HTR-8/SVneo (cell line): ENCODE results near the gene PNMT.
A peak's percentile ranks its signal among the peaks of the same experiment; 100 is the strongest.

ENCODE experiments used
- DNase-seq: peaks from one replicate; pipeline ENCODE4 v3.0.0; 2011; ENCODE audit warnings: low spot score, mixed read lengths; ENCODE audit not compliant: insufficient read length
- FAIRE-seq: peaks from 2 replicates; lab custom pipeline; 2011; peaks lifted over from hg19 to GRCh38; lab: Jason Lieb, UNC

Gene PNMT

GRCh38 chr17:39667945-39668924 lies at the start of gene PNMT:
Gene PNMT, plus strand, starts transcription at chr17:39668453. Its CDS starts 23 bp downstream, at chr17:39668476.
- FAIRE-seq (peak; percentile 68), DNase-seq (no peak)

DNA sequence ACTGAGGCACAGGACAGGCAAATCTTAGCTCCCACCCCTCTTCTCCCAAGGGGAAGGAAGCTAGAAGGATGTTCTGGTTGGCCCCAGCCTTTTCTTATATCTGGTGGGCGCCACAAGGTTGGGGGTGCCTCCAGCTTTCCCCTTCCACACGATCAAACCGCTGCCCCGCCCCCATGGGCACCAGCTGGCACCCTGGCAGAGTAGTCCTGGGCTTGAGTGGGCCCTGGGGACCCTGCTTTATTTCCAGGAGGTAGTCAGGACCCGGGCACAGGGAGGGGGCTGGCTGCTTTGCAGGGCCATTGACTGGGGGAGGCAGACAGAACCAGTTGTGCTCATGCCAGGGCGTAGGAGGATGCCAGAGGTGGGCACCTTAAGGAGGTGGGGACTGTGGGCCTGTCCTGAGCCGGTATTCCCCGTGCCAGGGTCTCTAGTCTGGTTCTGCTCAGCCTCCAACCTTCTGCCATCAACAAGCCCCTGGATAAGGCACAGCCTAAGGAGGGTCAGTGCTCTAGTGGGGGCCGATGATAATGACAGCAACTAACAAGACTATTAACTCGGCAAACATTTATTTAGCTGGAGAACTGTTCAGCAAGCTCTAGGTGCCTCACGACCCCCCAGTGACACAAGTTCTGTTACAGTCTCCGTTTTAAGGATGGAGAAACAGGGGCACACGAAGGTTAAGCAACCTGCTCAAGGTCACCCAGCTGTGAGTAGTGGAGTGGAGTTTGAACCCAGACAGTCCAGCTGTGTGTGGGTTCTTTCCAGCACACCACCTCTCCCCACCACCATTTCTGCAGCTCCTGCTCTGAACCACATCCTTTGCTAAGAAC lies 49.1 kb upstream of the PNMT start:
- no peak for FAIRE-seq
- DNase-seq = no peak

DNA sequence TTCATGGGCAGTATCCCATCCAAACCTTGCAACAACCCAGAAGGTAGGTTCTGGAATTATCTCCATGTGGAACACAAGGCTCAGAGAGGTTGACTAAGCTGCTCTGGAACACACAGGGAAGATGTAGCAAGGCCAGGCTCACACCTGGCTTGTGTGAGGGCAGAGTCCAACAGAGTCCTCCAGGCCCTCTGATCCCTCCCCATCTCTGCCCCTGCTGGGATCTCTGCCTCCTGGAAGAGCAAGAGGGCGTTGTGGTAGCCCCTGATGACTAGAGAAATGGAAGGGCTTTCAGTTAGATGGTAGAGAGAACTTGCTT lies 48.5 kb upstream of the PNMT start:
- FAIRE-seq (no peak), DNase-seq (no peak)

- peak; percentile 97 for FAIRE-seq
- peak; percentile 91 for DNase-seq
Measured at GRCh38 chr17:39621523-39622379, 46.5 kb upstream of the PNMT start.

DNA sequence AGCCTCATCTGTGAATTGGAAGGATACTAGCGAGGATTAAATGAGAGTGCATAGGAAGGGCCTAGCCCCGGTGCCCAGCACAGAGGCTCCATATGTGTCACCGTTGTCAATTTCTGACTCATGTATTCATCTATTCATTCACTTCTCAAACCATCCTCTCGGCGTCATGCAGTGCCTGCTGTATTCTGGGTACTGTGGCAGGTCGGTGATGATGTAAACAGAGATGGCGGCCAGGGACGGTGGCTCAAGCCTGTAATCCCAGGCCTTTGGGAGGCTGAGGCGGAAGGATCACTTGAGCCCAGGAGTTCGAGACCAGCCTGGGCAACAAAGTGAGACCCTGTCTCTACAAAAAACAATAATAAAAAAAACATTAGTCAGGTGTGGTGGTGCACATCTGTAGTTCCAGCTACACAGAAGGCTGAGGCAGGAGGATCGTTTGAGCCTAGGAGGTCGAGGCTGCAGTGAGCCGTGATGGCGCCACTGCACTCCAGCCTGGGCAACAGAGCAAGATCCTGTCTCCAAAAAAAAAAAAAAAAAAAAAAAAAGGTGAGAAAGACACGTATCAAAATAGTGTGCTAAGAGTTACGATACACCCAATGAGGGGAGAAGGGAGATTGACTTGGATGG lies 45.8 kb upstream of the PNMT start:
- no peak for DNase-seq
- FAIRE-seq = no peak

- FAIRE-seq (peak; percentile 80), DNase-seq (peak; percentile 88)
Measured at GRCh38 chr17:39623356-39623950, 44.8 kb upstream of the PNMT start.

DNA sequence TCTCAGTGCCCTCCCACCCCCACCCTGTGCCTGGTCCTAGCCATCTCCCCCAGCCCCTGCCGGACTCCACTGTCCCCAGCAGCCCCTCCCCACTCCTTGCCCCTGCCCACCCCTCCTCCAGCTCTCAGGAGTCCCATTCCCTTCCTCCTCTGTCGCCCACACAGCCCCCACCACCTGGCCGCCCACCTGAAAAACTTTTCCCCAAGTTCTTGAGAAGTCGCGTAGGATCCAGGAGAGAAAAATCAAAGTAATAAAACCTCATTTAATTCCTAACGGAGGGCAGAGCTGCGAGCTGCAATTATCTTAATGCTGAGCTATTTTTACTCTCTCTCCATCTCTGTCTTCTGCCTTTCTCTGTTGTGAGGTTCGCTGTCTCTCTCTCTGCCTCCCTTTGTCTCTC lies 43.9 kb upstream of the PNMT start:
- FAIRE-seq (no peak), DNase-seq (no peak)

DNA sequence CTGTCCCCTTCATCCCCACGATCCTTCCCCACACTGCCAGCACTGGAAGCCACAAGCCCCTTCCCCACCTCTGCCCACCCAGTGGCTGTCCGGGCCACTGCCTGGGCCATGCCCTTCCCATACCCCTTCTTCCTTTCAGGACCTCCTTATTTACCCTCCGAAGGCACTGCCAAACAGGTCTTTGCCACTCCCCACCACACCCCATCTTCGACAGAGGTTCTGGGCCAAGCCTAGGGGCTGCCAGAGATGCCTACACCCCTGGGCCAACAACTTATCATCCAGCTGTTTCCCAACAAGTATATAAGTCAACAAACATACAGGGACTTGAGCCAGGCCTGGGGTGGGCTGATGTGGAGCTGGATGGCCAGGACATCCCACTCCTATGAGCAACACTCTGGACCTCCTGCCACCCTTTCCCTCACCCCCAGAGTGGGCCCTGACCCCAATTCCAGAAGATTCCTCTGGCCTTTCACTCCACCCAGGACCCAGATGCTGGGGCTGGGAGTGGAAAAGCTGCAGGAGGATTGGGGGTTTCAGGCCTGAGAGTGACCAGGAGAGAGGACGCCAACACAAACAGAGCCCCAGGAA lies 43.0 kb upstream of the PNMT start:
- FAIRE-seq (no peak), DNase-seq (no peak)

- no peak for DNase-seq
- FAIRE-seq = peak; percentile 94
Measured at GRCh38 chr17:39626171-39627046, 41.8 kb upstream of the PNMT start, which contains the start of gene PPP1R1B. Gene PPP1R1B, plus strand, starts transcription at chr17:39626952. Its CDS starts 441 bp downstream, at chr17:39627393.

DNA sequence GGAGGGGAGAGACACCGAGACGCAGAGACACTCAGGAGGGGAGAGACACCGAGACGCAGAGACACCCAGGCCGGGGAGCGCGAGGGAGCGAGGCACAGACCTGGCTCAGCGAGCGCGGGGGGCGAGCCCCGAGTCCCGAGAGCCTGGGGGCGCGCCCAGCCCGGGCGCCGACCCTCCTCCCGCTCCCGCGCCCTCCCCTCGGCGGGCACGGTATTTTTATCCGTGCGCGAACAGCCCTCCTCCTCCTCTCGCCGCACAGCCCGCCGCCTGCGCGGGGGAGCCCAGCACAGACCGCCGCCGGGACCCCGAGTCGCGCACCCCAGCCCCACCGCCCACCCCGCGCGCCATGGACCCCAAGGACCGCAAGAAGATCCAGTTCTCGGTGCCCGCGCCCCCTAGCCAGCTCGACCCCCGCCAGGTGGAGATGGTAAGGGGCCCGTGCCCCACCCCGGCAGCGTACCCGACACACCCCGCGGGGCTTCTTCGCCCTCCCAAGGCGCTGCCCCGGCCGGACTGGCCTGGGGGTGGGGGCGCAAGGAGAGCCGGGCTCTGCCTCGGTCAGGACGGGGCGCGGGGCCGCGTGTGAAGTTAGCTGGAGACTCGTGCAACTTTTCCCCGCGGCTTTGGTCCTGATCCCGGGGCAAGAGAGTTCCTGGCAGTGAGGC lies 41.1 kb upstream of the PNMT start:
- DNase-seq = no peak
- no peak for FAIRE-seq

GRCh38 chr17:39627712-39628516 lies 40.3 kb upstream of the PNMT start:
- FAIRE-seq (no peak), DNase-seq (no peak)

- no peak for FAIRE-seq
- no peak for DNase-seq
Measured at GRCh38 chr17:39628655-39629493, 39.4 kb upstream of the PNMT start.

DNA sequence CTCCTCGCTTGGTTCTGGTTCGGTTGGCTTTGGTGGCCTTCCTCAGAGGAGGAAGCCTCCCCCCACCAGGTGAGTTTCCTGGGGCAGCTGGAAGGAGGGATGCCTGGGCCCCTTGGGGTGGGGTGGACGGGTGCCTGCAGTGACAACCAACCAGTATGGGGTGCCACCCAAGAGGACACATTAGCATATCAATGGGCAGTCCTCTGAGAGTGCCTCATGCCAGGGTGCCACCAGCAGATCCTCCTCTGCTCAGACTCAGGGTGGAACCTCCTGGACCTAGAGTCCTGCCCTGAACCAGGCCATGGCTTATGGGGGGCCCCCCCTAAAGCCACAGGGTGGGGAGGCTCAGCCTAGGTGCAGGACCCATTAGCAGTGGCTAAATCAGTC lies 38.8 kb upstream of the PNMT start:
- FAIRE-seq (no peak), DNase-seq (no peak)

GRCh38 chr17:39629898-39630297 lies 38.4 kb upstream of the PNMT start:
- FAIRE-seq (no peak), DNase-seq (no peak)

- no peak for DNase-seq
- FAIRE-seq = no peak
Measured at GRCh38 chr17:39631403-39631802, 36.9 kb upstream of the PNMT start.
